HepG2 (cell line): ENCODE results near the gene C1orf159. TPM values are rescaled to one million over a fixed set of nuclear protein-coding genes. Genes with fewer than 3 reads are reported as not detected.

Experiments used
- ATAC-seq: fragments of 200-7000 bp; cut with Tn5 transposase; 3 replicates; pipeline ENCODE4 v1.9.1; 2020; ENCODE audit warnings: mild to moderate bottlenecking, moderate library complexity
- BruUV-seq: library from RNA; stranded (reverse); fragments of 400-500 nt; replicated peaks from 2 replicates; lab custom pipeline; 2021; lab: Mats Ljungman, UMichigan
- CTCF ChIA-PET: fragments of 300-600 bp; formaldehyde crosslinking; extraction: SDS; loops from one replicate; lab custom pipeline; 2021; ENCODE audit warnings: low total read pairs, inconsistent platforms, low intra/inter-chr PET ratio; lab: Yijun Ruan, JAX
- POLR2A ChIA-PET: fragments of 350-600 bp; sonication (Branson Sonifier 250); formaldehyde crosslinking; loops from one replicate; lab custom pipeline; 2020; ENCODE audit warnings: antibody characterized with exemption, inconsistent platforms; lab: Yijun Ruan, JAX
- DNase-seq: peaks from one replicate; pipeline ENCODE4 v3.0.0-alpha.2; 2015; ENCODE audit warnings: low spot score
- FAIRE-seq: peaks from 3 replicates; lab custom pipeline; 2011; peaks lifted over from hg19 to GRCh38; lab: Jason Lieb, UNC
- H2AFZ ChIP-seq: one replicate; pipeline ENCODE4 v1.6.1; 2011; ENCODE audit warnings: low read length, inconsistent platforms
- H3K27ac ChIP-seq: fragments of 300-600 bp; 3 replicates; pipeline ENCODE4 v1.8.0; 2011; ENCODE audit warnings: mixed run types, mild to moderate bottlenecking, mixed read lengths, low read length, inconsistent platforms; ENCODE audit not compliant: insufficient read depth; ENCODE audit errors: extremely low read length
- H3K27me3 ChIP-seq, 2 experiments: fragments of 200-600 bp in 1 of 2; 2 replicates in 1 of 2; 3 replicates in 1 of 2; pipeline versions ENCODE4 v1.6.0 to v1.8.0; 2011; ENCODE audit warnings: low read length in 2 of 2, mild to moderate bottlenecking in 2 of 2, moderate library complexity in 2 of 2, inconsistent platforms in 1 of 2; ENCODE audit not compliant: insufficient read depth in 2 of 2, control insufficient read depth in 1 of 2
- H3K36me3 ChIP-seq, 2 experiments: fragments of 200-600 bp in 1 of 2; replicated peaks in 1 of 2; 2 replicates in 1 of 2; 3 replicates in 1 of 2; pipeline versions ENCODE4 v1.5.1 to v1.8.0; 2011; ENCODE audit warnings: low read length in 2 of 2, inconsistent platforms in 1 of 2; ENCODE audit not compliant: insufficient read depth in 2 of 2, control insufficient read depth in 1 of 2
- H3K4me1 ChIP-seq: 2 replicates; pipeline ENCODE4 v1.5.1; 2012; ENCODE audit warnings: low read length, inconsistent platforms; ENCODE audit not compliant: insufficient read depth
- H3K4me2 ChIP-seq: 2 replicates; pipeline ENCODE4 v1.6.0; 2011; ENCODE audit warnings: low read depth, low read length, inconsistent platforms
- H3K4me3 ChIP-seq, 3 experiments: fragments of 200-600 bp in 1 of 3; sonication (generic), shearing (Covaris generic) in 1 of 3; replicated peaks in 1 of 3; 2 replicates each; pipeline ENCODE4 v1.5.1; 2011 to 2016; ENCODE audit warnings: low read length in 3 of 3, inconsistent platforms in 2 of 3, low read depth in 2 of 3, mild to moderate bottlenecking in 2 of 3, control low read depth in 1 of 3, mixed read lengths in 1 of 3; ENCODE audit not compliant: insufficient read depth in 1 of 3
- H3K79me2 ChIP-seq: one replicate; pipeline ENCODE4 v1.6.1; 2011; ENCODE audit warnings: low read length, inconsistent platforms; ENCODE audit not compliant: insufficient read depth
- H3K9ac ChIP-seq: 2 replicates; pipeline ENCODE4 v1.6.0; 2011; ENCODE audit warnings: mild to moderate bottlenecking, low read depth, low read length, inconsistent platforms; ENCODE audit not compliant: insufficient read depth
- H3K9me3 ChIP-seq: 2 replicates; pipeline ENCODE4 v1.5.1; 2012; ENCODE audit warnings: mild to moderate bottlenecking, low read length
- H4K20me1 ChIP-seq: 2 replicates; pipeline ENCODE4 v1.6.0; 2011; ENCODE audit warnings: inconsistent platforms, mild to moderate bottlenecking, low read length, moderate library complexity; ENCODE audit not compliant: insufficient read depth
- AGO2 ChIP-seq: fragments of 200-400 bp; formaldehyde crosslinking; optimal IDR thresholded peaks from 2 replicates; pipeline ENCODE3; 2017; ENCODE audit warnings: mild to moderate bottlenecking, low read depth, low read length, moderate library complexity
- ATF4 ChIP-seq, 2 experiments: fragments of 450-650 bp in 1 of 2; sonication (generic) in 1 of 2; formaldehyde crosslinking; IDR thresholded peaks; 2 replicates each; pipeline versions ENCODE4 v1.5.0 to v1.8.0; 2020 to 2022; ENCODE audit warnings: mild to moderate bottlenecking in 1 of 2, missing genetic modification reagents in 1 of 2
- CCAR2 ChIP-seq: fragments of 200-400 bp; formaldehyde crosslinking; optimal IDR thresholded peaks from 2 replicates; pipeline ENCODE3; 2018; ENCODE audit warnings: low read depth, mild to moderate bottlenecking, low read length, moderate library complexity
- RBFOX2 ChIP-seq: fragments of 200-400 bp; formaldehyde crosslinking; IDR thresholded peaks from 2 replicates; pipeline ENCODE4 v1.6.1; 2017; ENCODE audit warnings: low read depth, mild to moderate bottlenecking, low read length
- SETDB1 ChIP-seq: sonication (generic); formaldehyde crosslinking; IDR thresholded peaks from 2 replicates; pipeline ENCODE4 v1.5.1; 2020; ENCODE audit warnings: missing genetic modification reagents, mild to moderate bottlenecking, borderline replicate concordance
- TBX3 ChIP-seq: fragments of 450-650 bp; IDR thresholded peaks from 2 replicates; pipeline ENCODE4 v1.6.1; 2017; ENCODE audit warnings: antibody characterized with exemption, mild to moderate bottlenecking, inconsistent platforms, borderline replicate concordance
- TMF1 ChIP-seq: sonication (generic); formaldehyde crosslinking; IDR thresholded peaks from 2 replicates; pipeline ENCODE4 v1.8.1; 2022; ENCODE audit warnings: low read depth, missing genetic modification reagents
- ZNF547 ChIP-seq: sonication (generic); formaldehyde crosslinking; IDR thresholded peaks from 2 replicates; pipeline ENCODE4 v1.5.1; 2020; ENCODE audit warnings: mild to moderate bottlenecking, missing genetic modification reagents
- WGBS: methylation state at CpG from one replicate; pipeline ENCODE4 v1.1.6; 2017; ENCODE audit warnings: low lambda C conversion rate; 5-methylcytosine and 5-hydroxymethylcytosine counted together
- in situ Hi-C: cut with HindIII; loops from 2 replicates; pipeline ENCODE4 v1.10.0; 2017; ENCODE audit warnings: low pct_unique_long_range_greater_than_20kb; ENCODE audit not compliant: extremely low pct_ligation_motif_present
- intact Hi-C: fragments of 100-400 bp; cut with micrococcal nuclease; formaldehyde crosslinking; loops from one replicate; pipeline ENCODE4 v1.10.0; 2022; ENCODE audit not compliant: unreplicated experiment
- polyA plus RNA-seq, 8 experiments: library from polyadenylated mRNA; depleted of rRNA in 3 of 8; stranded (reverse) in 7 of 8; unstranded in 1 of 8; fragments of >200 nt; fragmentation: Illumina TruSeq in 4 of 8; extraction: Trizol in 4 of 8; gene quantifications; 2 replicates each; pipeline versions ENCODE4 v1.2.1 to v1.2.3, GENCODE V29; 2011 to 2016; ENCODE audit warnings: low read depth in 4 of 8, missing spikeins in 1 of 8, mixed read lengths in 1 of 8; ENCODE audit not compliant: insufficient read depth in 1 of 8
- total RNA-seq, 5 experiments: library from RNA; depleted of rRNA; stranded (reverse); fragments of >200 nt; fragmentation: Illumina TruSeq; extraction: Trizol; gene quantifications; 2 replicates each; pipeline ENCODE4 v1.2.3, GENCODE V29; 2016; ENCODE audit warnings: low read depth in 1 of 5

Gene C1orf159
- total and polyA plus RNA-seq, 2 of the 13 experiments (the other 11 are each of a cell fraction or from before 2014, with no cell fraction given) = 3.8 to 6.7 TPM

- no peak overlapping the region for H3K4me3 ChIP-seq
- TF ChIP-seq CCAR2 (no peak), AGO2 (peak; percentile 55), TMF1 (CRISPR knock-in tag) (no peak), ATF4 (CRISPR knock-in tag; IDR thresholded peaks at IDR 0.05) (no peak)
- TF ChIP-seq, all 625 proteins: peak for 1
- no peak for ATAC-seq
- no peaks in the 10 kb centered on the region for H3K79me2 ChIP-seq
- no TSS peak for BruUV-seq
- POLR2A ChIA-PET = no interaction called here
- in situ Hi-C loops = no loop called here
- H4K20me1 ChIP-seq = no peaks in the 10 kb centered on the region
- intact Hi-C loops = no loop called here
- no peaks in the 10 kb centered on the region for H3K4me1 ChIP-seq
- DNase-seq = no peak
- 97% methylated on average over 17 of the region's 32 CpGs for WGBS
- no peaks in the 10 kb centered on the region for H3K9me3 ChIP-seq
- FAIRE-seq = no peak
- no peak overlapping the region for H3K9ac ChIP-seq
- H3K27me3 ChIP-seq = no peaks in the 10 kb centered on the region
- no peak overlapping the region for H3K27ac ChIP-seq
- CTCF ChIA-PET = no interaction called here
- H3K36me3 ChIP-seq = peaks cover 51 to 58% of the 10 kb centered on the region in 2 experiments; a peak in 4 of 5 replicates
- H3K4me2 ChIP-seq = no peak overlapping the region
- H2AFZ ChIP-seq = no peak overlapping the region
These were observed 65.3 kb downstream of the C1orf159 start for GRCh38 chr1:1050577-1051052.

GRCh38 chr1:1049318-1050165 is 66.3 kb downstream of the C1orf159 start:
- no peaks in the 10 kb centered on the region for H4K20me1 ChIP-seq
- DNase-seq (no peak), FAIRE-seq (no peak), ATAC-seq (no peak)
- no peak overlapping the region for H3K4me2 ChIP-seq
- ChIA-PET POLR2A (no interaction called here), CTCF (no interaction called here)
- H3K36me3 ChIP-seq = peaks cover 54 to 67% of the 10 kb centered on the region in 2 experiments; a peak in 4 of 5 replicates
- BruUV-seq = no TSS peak
- H3K4me3 ChIP-seq = no peak overlapping the region
- H3K4me1 ChIP-seq = no peaks in the 10 kb centered on the region
- no peaks in the 10 kb centered on the region for H3K9me3 ChIP-seq
- H3K27me3 ChIP-seq = no peaks in the 10 kb centered on the region
- no peak overlapping the region for H3K9ac ChIP-seq
- no peak overlapping the region for H3K27ac ChIP-seq
- TF ChIP-seq RBFOX2 = 0 out of 2 replicates have a peak, but pooled peaks have one; percentile 54
- no peak for TF ChIP-seq ZNF547 (CRISPR knock-in tag)
- no peak for TF ChIP-seq SETDB1 (CRISPR knock-in tag)
- peak; percentile 56 for TF ChIP-seq AGO2
- TF ChIP-seq TBX3 = no peak
- H2AFZ ChIP-seq = no peak overlapping the region
- intact Hi-C loops (no loop called here), in situ Hi-C loops (no loop called here)
- WGBS = 96% methylated on average over 7 of the region's 57 CpGs
- no peaks in the 10 kb centered on the region for H3K79me2 ChIP-seq
